Esophagus mucosa (tissue), 1 donor: ENCODE results near the gene NMNAT3. TPM values are rescaled to one million over a fixed set of nuclear protein-coding genes. Genes with fewer than 3 reads are reported as not detected.

Source experiments
- ATAC-seq: fragments of 200-7000 bp; cut with Tn5 transposase; one replicate; pipeline ENCODE4 v1.9.1; 2020
- total RNA-seq: library from RNA; stranded (reverse); gene quantifications from one replicate; pipeline ENCODE4 v1.2.4, GENCODE V29; 2023
- donor health status: DM: yes; HTN: yes; CAD: no.

NMNAT3 gene
- total RNA-seq, 1 donor from 2014 or later = 5.4 TPM

- no peak for ATAC-seq
Measured at GRCh38 chr3:139577909-139578308, 99.9 kb downstream of the NMNAT3 start.

DNA sequence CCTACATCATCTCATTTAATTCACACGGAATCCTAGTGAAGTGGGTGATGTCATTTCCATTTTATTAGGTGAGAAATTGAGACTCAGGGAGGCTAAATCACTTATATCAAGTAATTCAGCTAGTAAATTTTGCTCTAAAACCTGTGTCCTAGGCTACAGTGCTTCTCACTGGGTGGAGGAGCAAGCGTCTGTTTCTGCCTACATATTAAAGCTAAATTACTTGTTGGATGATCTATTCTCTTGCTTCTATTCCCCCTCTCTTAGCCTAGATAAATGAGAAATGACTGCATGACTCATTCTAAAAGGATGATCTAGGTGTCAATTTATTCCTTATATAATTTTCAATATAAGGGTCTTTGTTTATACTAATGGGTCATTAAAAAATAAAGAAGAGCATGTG, 100.4 kb downstream of the NMNAT3 start:
- ATAC-seq = no peak

- no peak for ATAC-seq
Measured at GRCh38 chr3:139574026-139574947, 103.5 kb downstream of the NMNAT3 start.

- peak; percentile 54 for ATAC-seq
Measured at GRCh38 chr3:139572847-139573672, 104.7 kb downstream of the NMNAT3 start.

DNA sequence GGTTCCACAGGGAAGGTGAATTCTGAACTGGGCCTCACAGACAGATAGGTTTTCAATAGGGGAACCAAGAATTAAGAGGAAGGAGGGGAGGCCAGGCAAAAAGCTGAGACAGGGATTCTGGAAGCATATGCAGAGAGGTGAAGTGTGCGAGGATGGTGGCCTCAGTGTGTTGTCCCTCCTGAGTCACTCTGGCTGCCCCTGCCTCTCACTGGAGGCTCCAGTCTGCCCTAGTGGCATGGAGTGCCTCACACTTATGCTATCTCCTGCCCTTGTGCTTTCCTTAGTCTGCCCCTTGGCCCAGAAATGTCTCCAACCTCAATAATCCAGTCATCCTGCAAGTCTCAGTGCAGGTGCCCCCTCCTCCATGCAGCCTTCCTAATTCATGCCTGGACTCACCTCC, 106.1 kb downstream of the NMNAT3 start:
- ATAC-seq = no peak

- peak; percentile 31 for ATAC-seq
Measured at GRCh38 chr3:139564294-139564861, 113.4 kb downstream of the NMNAT3 start.

- peak; percentile 70 for ATAC-seq
Measured at GRCh38 chr3:139561959-139562676, 115.7 kb downstream of the NMNAT3 start.

DNA sequence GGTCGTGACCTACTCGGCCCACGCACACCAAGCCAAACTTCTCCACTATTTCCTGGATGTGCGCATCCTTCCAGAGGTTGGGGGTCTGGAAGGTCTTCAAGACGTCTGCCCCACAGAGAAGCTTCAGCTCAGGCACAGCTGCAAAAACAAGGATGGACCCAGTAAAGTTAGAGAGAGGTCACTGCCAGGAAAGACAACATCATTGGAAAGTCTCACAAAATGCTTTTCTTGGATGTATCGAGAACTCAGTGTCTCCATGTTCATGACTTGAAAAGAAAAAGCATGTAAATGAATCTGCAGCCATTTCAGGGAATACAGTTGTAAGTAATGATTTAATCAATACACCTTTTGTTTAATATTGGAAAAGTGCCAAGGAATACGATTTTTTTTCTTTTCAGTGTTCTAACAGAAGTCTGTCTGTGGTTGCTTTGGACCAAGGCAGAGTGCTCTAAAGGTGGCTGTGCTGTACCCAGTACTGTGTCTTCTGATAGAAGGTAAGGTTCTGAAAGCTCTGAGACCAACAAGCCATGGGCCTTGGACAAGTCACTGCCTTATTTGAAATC, 116.4 kb downstream of the NMNAT3 start:
- no peak for ATAC-seq

GRCh38 chr3:139560411-139560810, 117.4 kb downstream of the NMNAT3 start:
- no peak for ATAC-seq

GRCh38 chr3:139559541-139559940, 118.2 kb downstream of the NMNAT3 start:
- peak; percentile 88 for ATAC-seq

DNA sequence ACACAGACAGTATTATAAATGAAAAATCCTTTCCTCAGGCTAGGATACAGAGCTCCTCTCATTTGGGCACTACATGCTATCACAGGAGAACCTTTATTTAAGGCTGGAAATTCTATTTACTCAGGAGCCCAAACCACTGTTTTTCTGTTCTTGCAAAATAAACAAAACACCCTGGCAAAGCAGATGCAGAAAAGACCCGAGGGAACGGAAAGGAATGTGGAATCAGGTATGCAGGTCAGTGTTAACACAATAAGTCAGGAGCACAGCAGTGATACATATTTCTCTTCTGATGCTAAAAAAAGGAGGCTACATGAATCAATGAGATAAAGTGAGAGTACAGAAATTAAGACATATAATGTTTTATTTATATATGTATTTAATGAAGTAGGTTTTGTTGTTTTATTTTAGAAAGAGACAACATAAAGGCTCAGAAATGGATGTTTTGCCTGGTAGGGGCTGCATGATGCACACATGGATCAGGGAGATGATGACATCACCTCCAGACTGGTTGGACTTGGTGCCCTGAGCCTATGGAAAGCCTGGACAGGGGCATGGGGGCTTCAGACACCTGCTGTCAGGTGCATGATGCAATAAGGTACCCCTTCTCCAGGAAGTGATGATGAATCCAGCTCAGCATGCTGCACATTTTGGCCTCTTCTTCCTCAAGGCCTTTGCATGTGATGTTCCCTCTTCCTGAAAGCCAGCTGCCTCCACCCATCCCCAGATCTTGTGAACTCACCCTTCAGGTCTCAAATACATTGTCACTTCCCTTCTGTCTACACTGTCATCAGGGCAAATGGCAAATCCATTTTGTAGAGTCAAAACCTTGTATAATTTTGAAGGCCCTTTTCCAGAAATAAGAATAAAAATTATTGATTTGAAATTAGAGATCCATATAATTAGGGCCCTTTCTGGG, 119.2 kb downstream of the NMNAT3 start:
- ATAC-seq = peak; percentile 58

GRCh38 chr3:139557041-139557440, 120.7 kb downstream of the NMNAT3 start:
- ATAC-seq = no peak

GRCh38 chr3:139555249-139555648, 122.5 kb downstream of the NMNAT3 start:
- no peak for ATAC-seq

DNA sequence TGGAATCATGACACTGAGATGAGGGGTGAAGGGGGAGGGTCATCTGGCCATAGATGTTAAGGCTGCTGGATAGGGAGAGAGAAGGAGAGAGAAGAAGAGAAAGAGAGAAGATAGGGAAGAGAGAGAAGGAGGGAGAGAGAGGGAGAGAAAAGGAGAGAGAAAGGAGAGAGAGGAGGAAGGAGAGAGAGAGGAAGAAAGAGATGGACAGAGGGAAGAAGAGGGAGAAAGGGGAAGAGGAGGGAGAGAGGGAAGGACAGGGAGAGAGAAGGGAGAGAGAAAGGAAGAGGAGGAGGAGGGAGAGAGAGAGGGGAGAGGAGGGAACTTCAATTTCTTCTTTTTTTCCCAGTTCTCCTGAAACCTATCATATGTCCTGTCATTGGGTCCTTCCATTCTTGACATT, 123.1 kb downstream of the NMNAT3 start:
- no peak for ATAC-seq

- peak; percentile 45 for ATAC-seq
Measured at GRCh38 chr3:139552632-139553365, 125.0 kb downstream of the NMNAT3 start.

DNA sequence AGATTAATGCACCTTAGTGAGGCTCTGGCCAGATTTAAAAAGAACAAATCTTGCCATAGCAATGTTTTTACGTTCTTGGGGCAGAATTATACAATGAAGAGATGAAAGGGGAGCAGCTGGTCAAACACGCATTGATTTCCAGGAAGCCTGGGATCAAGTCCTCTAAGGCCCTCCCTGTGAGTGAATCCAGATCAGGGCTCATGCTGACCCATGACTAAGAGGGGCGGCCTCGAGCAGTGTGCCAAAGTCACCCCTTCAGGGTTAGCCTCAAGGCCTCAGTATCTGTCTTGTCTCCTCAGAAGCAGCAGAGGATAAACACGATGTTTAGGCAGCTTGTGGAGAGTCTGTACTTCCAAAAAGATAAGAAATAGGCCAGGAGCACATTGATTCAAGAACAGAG, 129.0 kb downstream of the NMNAT3 start:
- no peak for ATAC-seq

- no peak for ATAC-seq
Measured at GRCh38 chr3:139547666-139548065, 130.1 kb downstream of the NMNAT3 start.

DNA sequence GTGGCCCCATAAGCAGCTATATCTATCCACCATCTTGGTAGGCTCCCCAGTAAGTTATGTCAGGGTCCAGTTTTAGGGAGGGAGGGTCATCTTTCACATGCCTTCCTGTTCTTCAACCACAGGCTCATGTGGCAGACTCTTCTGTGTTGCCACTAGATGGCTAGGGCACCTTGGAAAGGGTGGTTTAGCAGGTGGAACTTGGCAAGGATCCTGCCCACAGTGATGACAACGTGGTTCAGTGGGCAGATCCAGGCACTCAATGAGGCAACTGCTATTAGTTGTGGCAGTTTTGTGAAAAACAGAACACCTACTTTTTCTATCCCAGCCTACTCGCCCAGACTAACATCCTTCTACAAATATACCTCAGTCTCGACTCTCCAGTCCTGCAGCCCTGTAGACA, 131.0 kb downstream of the NMNAT3 start:
- peak; percentile 55 for ATAC-seq

DNA sequence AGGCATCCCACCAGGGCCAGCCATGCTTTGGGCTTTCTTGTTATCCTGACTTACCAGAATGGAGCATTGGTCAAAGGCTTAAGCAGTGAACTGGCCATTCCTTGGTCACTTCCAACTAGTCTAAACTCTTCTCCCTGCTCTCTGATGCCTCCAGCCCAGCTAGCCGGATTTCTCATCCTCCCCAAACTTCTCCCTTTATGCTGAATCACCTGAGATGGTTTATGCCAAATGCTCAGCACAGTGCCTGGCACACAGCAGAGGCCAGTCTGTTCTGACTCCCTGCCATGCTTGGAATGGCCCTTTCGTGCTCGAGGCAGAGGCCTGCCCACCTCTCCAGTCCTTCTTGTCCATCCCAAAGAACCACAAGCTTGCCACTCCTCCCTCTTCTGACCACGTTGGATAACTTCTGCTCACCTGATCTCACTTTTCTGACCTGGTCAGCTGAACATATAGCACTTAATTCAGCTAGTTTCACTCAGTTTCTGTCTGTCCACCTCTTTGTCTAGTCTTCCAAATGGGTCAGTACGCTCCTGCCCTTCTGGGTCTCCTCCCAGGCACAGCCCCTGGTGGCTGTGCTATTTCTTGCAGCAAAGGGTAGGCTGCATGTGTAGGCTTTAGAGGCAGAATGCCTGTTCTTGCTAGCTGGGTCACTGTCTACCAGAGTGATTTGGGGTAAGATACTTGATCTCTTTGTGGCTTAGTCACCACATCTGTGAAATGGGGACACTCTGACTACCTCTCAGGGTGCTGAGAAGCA, 136.1 kb downstream of the NMNAT3 start:
- no peak for ATAC-seq
